SK-N-SH (cell line): ENCODE measurements around the gene NELFE.

ENCODE experiments used
- NRF1 ChIP-seq: IDR thresholded peaks from 2 replicates; pipeline ENCODE4 v1.6.1; 2012; ENCODE audit warnings: low read depth, mild to moderate bottlenecking, low read length
- POLR2AphosphoS5 ChIP-seq: IDR thresholded peaks from 2 replicates; pipeline ENCODE4 v1.6.1; 2012; ENCODE audit warnings: low read depth, low read length
- TAF1 ChIP-seq: IDR thresholded peaks from 2 replicates; pipeline ENCODE4 v1.6.1; 2012; ENCODE audit warnings: low read depth, mild to moderate bottlenecking, low read length, moderate library complexity, borderline replicate concordance
- TF ChIP-seq, protein P1 (sequence below): fragments of 200-600 bp; sonication (generic); IDR thresholded peaks from 2 replicates; pipeline ENCODE4 v1.6.1; 2017; ENCODE audit warnings: antibody characterized with exemption, mild to moderate bottlenecking, moderate library complexity

DNA sequence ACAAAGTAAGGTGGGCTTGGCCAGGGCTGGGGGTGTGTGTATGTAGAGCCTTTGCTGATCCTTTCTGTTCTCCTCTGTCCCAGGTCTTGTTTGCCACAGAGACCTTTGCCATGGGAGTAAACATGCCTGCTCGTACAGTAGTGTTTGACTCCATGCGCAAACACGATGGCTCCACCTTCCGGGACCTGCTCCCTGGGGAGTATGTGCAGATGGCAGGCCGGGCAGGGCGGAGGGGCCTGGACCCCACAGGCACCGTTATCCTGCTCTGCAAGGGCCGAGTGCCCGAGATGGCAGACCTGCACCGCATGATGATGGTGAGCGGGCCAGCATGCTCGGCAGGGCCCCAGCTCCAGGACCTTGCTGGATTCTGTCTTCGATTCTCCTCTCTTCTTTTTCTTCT, 6.9 kb upstream of the NELFE start:
- TF ChIP-seq, protein P1, sequence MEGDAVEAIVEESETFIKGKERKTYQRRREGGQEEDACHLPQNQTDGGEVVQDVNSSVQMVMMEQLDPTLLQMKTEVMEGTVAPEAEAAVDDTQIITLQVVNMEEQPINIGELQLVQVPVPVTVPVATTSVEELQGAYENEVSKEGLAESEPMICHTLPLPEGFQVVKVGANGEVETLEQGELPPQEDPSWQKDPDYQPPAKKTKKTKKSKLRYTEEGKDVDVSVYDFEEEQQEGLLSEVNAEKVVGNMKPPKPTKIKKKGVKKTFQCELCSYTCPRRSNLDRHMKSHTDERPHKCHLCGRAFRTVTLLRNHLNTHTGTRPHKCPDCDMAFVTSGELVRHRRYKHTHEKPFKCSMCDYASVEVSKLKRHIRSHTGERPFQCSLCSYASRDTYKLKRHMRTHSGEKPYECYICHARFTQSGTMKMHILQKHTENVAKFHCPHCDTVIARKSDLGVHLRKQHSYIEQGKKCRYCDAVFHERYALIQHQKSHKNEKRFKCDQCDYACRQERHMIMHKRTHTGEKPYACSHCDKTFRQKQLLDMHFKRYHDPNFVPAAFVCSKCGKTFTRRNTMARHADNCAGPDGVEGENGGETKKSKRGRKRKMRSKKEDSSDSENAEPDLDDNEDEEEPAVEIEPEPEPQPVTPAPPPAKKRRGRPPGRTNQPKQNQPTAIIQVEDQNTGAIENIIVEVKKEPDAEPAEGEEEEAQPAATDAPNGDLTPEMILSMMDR, result no peak
- no peak for TF ChIP-seq POLR2AphosphoS5
- TF ChIP-seq NRF1, result no peak
- TF ChIP-seq TAF1, result no peak
